Stimulated activated CD8-positive, alpha-beta memory T cell treated with anti-CD3 and anti-CD28 coated beads, Interleukin-7, amount 100 ng/mL, for 24 hours (primary cell): ENCODE results near the gene GZMB.
"Not testable (repeated sequence)": the region's sequence is repeated elsewhere in the genome, so short reads cannot be mapped to it uniquely, and the experiment has no call there.

Experiments
- DNase-seq: peaks from one replicate; pipeline ENCODE4 v3.0.0-alpha.2; 2020; ENCODE audit warnings: low read depth

The GZMB gene

GRCh38 chr14:24630872-24631477, 3.0 kb downstream of the GZMB start:
- DNase-seq, result no peak

- no peak for DNase-seq
These were observed 3.7 kb downstream of the GZMB start for GRCh38 chr14:24630087-24630871.

GRCh38 chr14:24629521-24629920, 4.5 kb downstream of the GZMB start:
- no peak for DNase-seq

GRCh38 chr14:24613747-24614146, 20.2 kb downstream of the GZMB start:
- no peak for DNase-seq

GRCh38 chr14:24613241-24613640, 20.7 kb downstream of the GZMB start:
- DNase-seq, result no peak

GRCh38 chr14:24612196-24612595, 21.8 kb downstream of the GZMB start:
- DNase-seq, result no peak

- DNase-seq, result no peak
These were observed 24.2 kb downstream of the GZMB start, which contains the start of gene GZMH for GRCh38 chr14:24609655-24610344. TSS of gene GZMH (minus strand) at chr14:24609685. CDS start at chr14:24609613, 72 bp downstream.

- DNase-seq, result no peak
These were observed 26.1 kb downstream of the GZMB start for GRCh38 chr14:24607635-24608514.

GRCh38 chr14:24607081-24607480, 26.9 kb downstream of the GZMB start:
- DNase-seq, result no peak

GRCh38 chr14:24606297-24606696, 27.7 kb downstream of the GZMB start:
- no peak for DNase-seq

GRCh38 chr14:24605435-24606190, 28.4 kb downstream of the GZMB start:
- DNase-seq, result peak; percentile 62

GRCh38 chr14:24597403-24597802, 36.6 kb downstream of the GZMB start:
- no peak for DNase-seq

GRCh38 chr14:24595073-24595808, 38.7 kb downstream of the GZMB start:
- DNase-seq, result no peak

GRCh38 chr14:24591004-24591403, 43.0 kb downstream of the GZMB start:
- DNase-seq, result not testable (repeated sequence)

- DNase-seq, result not testable (repeated sequence)
These were observed 49.6 kb downstream of the GZMB start for GRCh38 chr14:24584402-24584801.
